Measurements from ENCODE around the gene REV3L. TPM values are rescaled to one million over a fixed set of nuclear protein-coding genes. Genes with fewer than 3 reads are reported as not detected.

Gene REV3L
- total and polyA plus RNA-seq, 9 of the 15 experiments (the other 6 are each of a cell fraction or from before 2014, with no cell fraction given), result 5.5 to 24.4 (median 14.4) TPM

GRCh38 chr6:111444794-111445193 lies 38.2 kb downstream of the REV3L start:
- Histone ChIP-seq H3K79me2 (ENCODE audit: control insufficient read depth, insufficient read depth, low read length) (peaks cover 32% of the 10 kb centered on the region), H2AFZ (ENCODE audit: low read depth, low read length) (no peak overlapping the region), H3K9ac (ENCODE audit: insufficient read depth in 1 of 2, low read depth in 2 of 2, low read length in 2 of 2) (no peak overlapping the region), H3K36me3 (ENCODE audit: control insufficient read depth, insufficient read depth, low read length) (no peaks in the 10 kb centered on the region), H3K9me3 (replicated peaks; ENCODE audit: control insufficient read depth, insufficient read depth, low read depth, low read length) (no peaks in the 10 kb centered on the region), H3K4me2 (ENCODE audit: insufficient read depth, low read length) (no peak overlapping the region), H4K20me1 (replicated peaks; ENCODE audit: control insufficient read depth, insufficient read depth, low read length) (no peaks in the 10 kb centered on the region), H3K27me3 (ENCODE audit: control insufficient read depth in 2 of 2, insufficient read depth in 2 of 2, low read length in 2 of 2) (no peaks in the 10 kb centered on the region), H3K27ac (ENCODE audit: extremely low read depth, low read depth, low read length) (no peak overlapping the region), H3K4me1 (replicated peaks in 1 of 2; ENCODE audit: control insufficient read depth in 2 of 2, insufficient read depth in 2 of 2, low read length in 2 of 2) (no peaks in the 10 kb centered on the region), H3K9me1 (ENCODE audit: control insufficient read depth, insufficient read depth, low read length) (no peaks in the 10 kb centered on the region), H3K4me3 (no peak overlapping the region)
- ChIA-PET CTCF (ENCODE audit: low intra/inter-chr PET ratio) (no interaction called here), POLR2A (no interaction called here)
- BruUV-seq (replicated peaks), result no TSS peak
- FAIRE-seq, result no peak
- intact Hi-C loops (cut with micrococcal nuclease), result no loop called here
- no peak for DNase-seq (ENCODE audit: extremely low read depth in 1 of 4, low spot score in 3 of 4)
- 94% methylated on average over 5 of the region's 5 CpGs for WGBS (ENCODE audit: insufficient coverage, low coverage, missing lambda C conversion rate)
- ATAC-seq, result no peak
- TF ChIP-seq SMAD2 (IDR thresholded peaks at IDR 0.05; ENCODE audit: low read depth, low read length) (no peak), RB1 (IDR thresholded peaks at IDR 0.05; ENCODE audit: low read depth) (no peak), DIDO1 (tag; IDR thresholded peaks at IDR 0.05; ENCODE audit: low read depth) (no peak), NFIX (CRISPR knock-in tag; IDR thresholded peaks at IDR 0.05; ENCODE audit: low read depth) (no peak), ZNF263 (CRISPR knock-in tag; IDR thresholded peaks at IDR 0.05; ENCODE audit: borderline replicate concordance) (no peak), MCM5 (IDR thresholded peaks at IDR 0.05; ENCODE audit: low read depth) (no peak), ELK1 (CRISPR knock-in tag; IDR thresholded peaks at IDR 0.05) (no peak), CBFA2T3 (IDR thresholded peaks at IDR 0.05) (no peak), ZSCAN29 (IDR thresholded peaks at IDR 0.05) (no peak)
- in situ Hi-C loops (cut with MboI), result no loop called here
